ENCODE results near the gene FOXP1.
"Not testable (repeated sequence)": the region's sequence is repeated elsewhere in the genome, so short reads cannot be mapped to it uniquely, and the experiment has no call there.

FOXP1 gene

GRCh38 chr3:70982700-70983140, 600.8 kb downstream of the FOXP1 start:
- POLR2A ChIA-PET, result no interaction called here
- DNase-seq (ENCODE audit: extremely low spot score), result no peak
- no peak for TF ChIP-seq CTCF (IDR thresholded peaks at IDR 0.05; ENCODE audit: control extremely low read depth, extremely low read depth, low read depth, missing control alignments)
- CTCF ChIA-PET, result interaction anchor here (0.7 kb wide), 1 partner anchor 16 kb away, joined by 3 read pairs; no protein-coding TSS in a partner anchor

GRCh38 chr3:70982284-70982683, 601.2 kb downstream of the FOXP1 start:
- ChIA-PET CTCF (no interaction called here), POLR2A (no interaction called here)
- TF ChIP-seq CTCF (IDR thresholded peaks at IDR 0.05; ENCODE audit: control extremely low read depth, extremely low read depth, low read depth, missing control alignments), result no peak
- DNase-seq (ENCODE audit: extremely low spot score), result no peak

- no peak for DNase-seq (ENCODE audit: extremely low spot score)
- no peak for TF ChIP-seq CTCF (IDR thresholded peaks at IDR 0.05; ENCODE audit: control extremely low read depth, extremely low read depth, low read depth, missing control alignments)
- POLR2A ChIA-PET, result interaction anchor here (0.6 kb wide), 1 partner anchor 48 kb away, joined by 5 read pairs; no protein-coding TSS in a partner anchor
- CTCF ChIA-PET, result interaction anchor here (0.9 kb wide), 1 partner anchor 15 kb away, joined by 3 read pairs; no protein-coding TSS in a partner anchor
Observed at GRCh38 chr3:70981231-70981880, 602.2 kb downstream of the FOXP1 start.

- ChIA-PET POLR2A (interaction anchor here (0.6 kb wide), 1 partner anchor 49 kb away, joined by 5 read pairs; no protein-coding TSS in a partner anchor), CTCF (interaction anchor here (0.9 kb wide), 1 partner anchor 16 kb away, joined by 3 read pairs; no protein-coding TSS in a partner anchor)
- no peak for TF ChIP-seq CTCF (IDR thresholded peaks at IDR 0.05; ENCODE audit: control extremely low read depth, extremely low read depth, low read depth, missing control alignments)
- DNase-seq (ENCODE audit: extremely low spot score), result no peak
Observed at GRCh38 chr3:70980646-70981170, 602.8 kb downstream of the FOXP1 start.

- POLR2A ChIA-PET, result no interaction called here
- CTCF ChIA-PET, result interaction anchor here (0.9 kb wide), 1 partner anchor 16 kb away, joined by 3 read pairs; no protein-coding TSS in a partner anchor
- TF ChIP-seq CTCF (IDR thresholded peaks at IDR 0.05; ENCODE audit: control extremely low read depth, extremely low read depth, low read depth, missing control alignments), result no peak
- DNase-seq (ENCODE audit: extremely low spot score), result no peak
Observed at GRCh38 chr3:70979983-70980645, 603.4 kb downstream of the FOXP1 start.

GRCh38 chr3:70977712-70978111, 605.8 kb downstream of the FOXP1 start:
- DNase-seq (ENCODE audit: extremely low spot score), result no peak
- no peak for TF ChIP-seq CTCF (IDR thresholded peaks at IDR 0.05; ENCODE audit: control extremely low read depth, extremely low read depth, low read depth, missing control alignments)
- CTCF ChIA-PET, result interaction anchor here (1.8 kb wide), 1 partner anchor 10 kb away, joined by 4 read pairs; no protein-coding TSS in a partner anchor
- POLR2A ChIA-PET, result no interaction called here

GRCh38 chr3:70975981-70976380, 607.5 kb downstream of the FOXP1 start:
- not testable (repeated sequence) for DNase-seq (ENCODE audit: extremely low spot score)
- CTCF ChIA-PET, result interaction anchor here (1.8 kb wide), 2 partner anchors 9 to 12 kb away, joined by 4 to 9 read pairs; no protein-coding TSS in a partner anchor
- POLR2A ChIA-PET, result interaction anchor here (0.7 kb wide), 1 partner anchor 1128 kb away, joined by 4 read pairs; no protein-coding TSS in a partner anchor

Data from GM10248 (cell line).